Ishikawa (cell line): Measurements from ENCODE around the gene USP47.

Experiments
- CEBPB ChIP-seq: IDR thresholded peaks from 2 replicates; pipeline ENCODE4 v1.6.1; 2012
- EP300 ChIP-seq: IDR thresholded peaks from 2 replicates; pipeline ENCODE4 v1.6.1; 2012; ENCODE audit warnings: borderline replicate concordance
- FOXM1 ChIP-seq: IDR thresholded peaks from 2 replicates; pipeline ENCODE4 v1.6.1; 2012; ENCODE audit warnings: low read depth, borderline replicate concordance
- REST ChIP-seq: IDR thresholded peaks from 2 replicates; pipeline ENCODE4 v1.6.1; 2012; ENCODE audit warnings: low read depth, mild to moderate bottlenecking
- ZBTB7A ChIP-seq: IDR thresholded peaks from 2 replicates; pipeline ENCODE4 v1.6.1; 2012; ENCODE audit warnings: low read depth

Gene USP47

GRCh38 chr11:12007769-12008737 is 166.3 kb downstream of the USP47 start, which contains the start of gene DKK3:
TSS of gene DKK3 (minus strand) at chr11:12008626. CDS start at chr11:12008582, 44 bp downstream.
- TF ChIP-seq EP300 (no peak), FOXM1 (no peak), CEBPB (no peak), ZBTB7A (no peak), REST (no peak)
